ENCODE data around the gene BNC2.

BNC2 gene

DNA sequence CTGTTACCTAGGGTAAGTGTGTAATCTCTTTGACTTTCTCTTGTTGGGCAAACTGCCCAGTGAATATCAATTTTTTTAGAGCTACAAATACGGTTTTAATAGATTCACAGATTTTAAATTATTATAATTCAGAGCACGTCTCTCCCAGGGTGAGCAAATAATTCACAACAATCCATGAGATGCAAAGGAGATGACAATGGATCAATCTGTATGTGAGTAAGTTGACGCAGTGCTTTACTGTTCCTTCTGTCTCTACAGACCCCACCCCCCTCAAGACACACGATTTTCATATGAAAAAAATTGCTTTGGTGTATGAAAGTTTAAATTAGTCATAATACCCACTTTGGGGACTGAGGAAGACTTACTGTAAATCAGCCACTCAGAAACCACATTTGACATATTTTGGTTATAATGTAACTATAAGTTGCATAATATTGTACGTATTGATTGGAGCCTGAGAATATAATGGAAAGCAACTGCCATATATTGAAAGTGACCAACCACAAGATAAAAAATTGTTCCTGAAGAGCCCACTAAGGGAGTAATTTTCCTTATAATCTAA lies 201.7 kb downstream of the BNC2 start:
- no peak for DNase-seq

DNA sequence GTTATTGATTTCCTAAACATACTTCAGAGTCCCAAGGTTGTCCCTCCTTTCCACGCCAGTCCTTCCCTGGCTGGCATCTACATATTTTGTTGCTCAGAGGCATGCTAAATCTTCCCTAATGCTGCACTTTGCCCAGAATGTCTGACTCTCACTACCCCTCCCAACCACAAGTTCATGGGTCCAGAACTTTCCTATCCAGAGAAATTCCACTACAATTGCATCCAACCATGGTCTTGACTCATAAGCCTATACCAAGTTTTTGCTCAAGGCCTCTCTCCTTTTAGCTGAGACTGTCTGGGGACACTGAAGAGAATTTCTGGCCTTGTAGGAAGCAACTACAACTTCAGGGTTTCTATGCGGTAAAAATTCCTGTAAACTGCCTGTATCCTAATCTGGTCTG lies 206.3 kb downstream of the BNC2 start:
- no peak for DNase-seq

DNA sequence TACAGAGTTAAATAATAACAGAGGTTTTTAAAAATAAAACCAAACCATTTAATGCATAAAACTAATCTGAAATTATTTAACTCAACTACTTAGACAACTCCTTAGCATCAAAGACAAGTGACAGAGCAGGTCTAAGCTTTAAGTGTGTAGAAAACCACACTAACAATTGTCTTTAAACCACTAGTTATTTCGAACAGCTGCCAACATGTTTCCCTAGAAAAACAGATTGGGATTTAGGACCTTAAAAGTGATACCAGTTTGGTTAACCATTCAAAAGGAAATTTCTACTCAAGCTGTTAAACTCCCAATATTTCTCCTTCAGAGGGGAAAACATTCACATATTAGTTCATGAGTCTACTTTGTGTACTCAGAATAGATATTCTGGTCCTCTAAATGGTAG lies 208.7 kb downstream of the BNC2 start:
- no peak for DNase-seq

DNA sequence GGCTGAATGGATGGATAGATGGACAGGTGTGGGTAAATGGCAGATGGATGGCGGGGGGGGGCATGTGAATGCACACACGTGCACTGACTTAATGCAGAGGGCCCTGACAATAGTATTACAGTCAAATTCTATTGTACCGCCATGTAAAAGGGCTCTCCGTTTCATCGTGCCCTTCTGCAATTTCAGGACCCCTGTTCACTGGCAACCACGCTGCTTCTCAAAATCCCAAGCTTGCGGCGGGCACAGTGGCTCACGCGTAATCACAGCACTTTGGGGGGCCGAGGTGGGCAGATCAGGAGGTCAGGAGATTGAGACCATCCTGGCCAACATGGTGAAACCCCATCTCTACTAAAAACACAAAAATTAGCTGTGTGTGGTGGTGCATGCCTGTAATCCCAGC lies 211.4 kb downstream of the BNC2 start:
- no peak for DNase-seq

DNA sequence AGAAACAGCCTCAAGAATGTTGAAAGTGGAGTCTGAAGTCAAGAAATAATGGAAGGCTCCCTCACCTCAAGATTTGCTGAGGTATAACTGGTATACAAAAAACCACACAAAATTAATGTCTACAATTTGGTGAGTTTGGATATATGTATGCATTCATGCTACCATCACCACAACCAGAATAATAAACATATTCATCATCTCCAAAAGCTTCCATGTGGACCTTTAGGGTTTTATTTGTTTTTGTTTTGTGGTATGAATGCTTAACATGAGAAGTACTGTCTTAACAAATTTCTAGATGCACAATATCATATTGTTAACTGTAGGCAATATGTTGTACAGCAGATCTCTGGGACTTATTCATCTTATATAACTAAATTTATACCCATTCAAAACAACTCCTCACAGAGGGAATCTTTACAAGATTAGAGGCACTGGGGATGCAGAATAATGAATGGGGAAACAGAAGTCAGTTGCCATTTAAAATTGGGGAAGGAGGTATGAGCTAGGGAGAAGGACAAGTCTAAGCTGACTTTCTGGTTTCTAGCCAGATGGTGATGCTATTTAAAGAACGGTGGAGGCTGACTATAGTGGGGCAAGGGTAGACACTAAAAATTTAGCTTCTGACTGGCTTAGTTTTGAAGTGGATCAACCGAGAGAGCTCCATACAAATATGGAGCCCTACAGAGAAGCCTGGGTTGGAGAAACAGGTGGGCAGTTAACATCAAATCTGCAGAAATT lies 213.9 kb downstream of the BNC2 start:
- no peak for DNase-seq

- no peak for DNase-seq
Observed at GRCh38 chr9:16654596-16655126, 215.8 kb downstream of the BNC2 start.

GRCh38 chr9:16653491-16654399 lies 216.7 kb downstream of the BNC2 start:
- peak; percentile 72 for DNase-seq

GRCh38 chr9:16652582-16652981 lies 217.9 kb downstream of the BNC2 start:
- peak; percentile 33 for DNase-seq

DNA sequence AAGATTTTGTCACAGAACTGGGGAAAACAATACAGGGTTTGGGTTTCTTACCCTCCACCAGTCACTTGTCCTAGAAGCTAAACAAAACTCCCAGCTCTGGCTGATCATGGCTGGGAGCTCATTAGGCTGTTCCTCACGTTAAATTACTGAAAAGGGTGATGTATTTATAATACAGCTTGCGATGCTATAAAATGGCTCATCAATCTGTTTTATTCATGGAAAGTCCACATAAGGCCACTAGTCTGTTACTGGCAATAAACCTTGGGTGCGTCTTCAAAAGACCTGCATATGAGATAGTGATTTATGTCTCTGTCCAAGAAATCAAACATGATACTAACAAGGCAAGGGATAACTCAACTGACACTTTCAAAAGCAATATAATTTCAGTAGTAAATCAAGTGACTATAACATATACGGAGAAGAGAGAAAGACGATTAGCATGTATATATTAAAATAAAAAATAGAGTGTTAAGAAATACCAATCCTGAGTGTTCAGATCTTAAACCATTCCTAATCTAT lies 219.0 kb downstream of the BNC2 start:
- DNase-seq = peak; percentile 88

DNA sequence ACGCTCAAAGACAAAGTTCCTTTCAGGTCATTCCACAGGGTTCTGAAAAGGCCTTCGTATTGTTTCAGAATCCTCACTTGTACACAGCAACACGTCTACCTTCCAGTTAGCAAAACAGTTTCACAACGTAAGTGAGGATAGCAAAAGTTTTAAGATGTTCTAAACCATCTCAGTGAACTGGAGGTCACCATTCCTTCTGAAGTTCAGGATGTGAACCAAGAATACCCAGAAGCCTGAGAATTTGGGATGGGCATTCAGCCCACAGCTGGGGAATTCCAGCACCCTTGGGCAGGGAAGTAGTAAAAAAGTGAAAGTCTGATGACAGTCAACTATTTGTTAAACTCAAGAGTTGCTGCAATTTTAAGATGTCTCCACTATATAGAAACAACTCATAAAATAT lies 224.5 kb downstream of the BNC2 start:
- DNase-seq = no peak

GRCh38 chr9:16642421-16643109 lies 227.9 kb downstream of the BNC2 start:
- no peak for DNase-seq

- no peak for DNase-seq
Observed at GRCh38 chr9:16640649-16641048, 229.8 kb downstream of the BNC2 start.

- no peak for DNase-seq
Observed at GRCh38 chr9:16639644-16640043, 230.8 kb downstream of the BNC2 start.

DNA sequence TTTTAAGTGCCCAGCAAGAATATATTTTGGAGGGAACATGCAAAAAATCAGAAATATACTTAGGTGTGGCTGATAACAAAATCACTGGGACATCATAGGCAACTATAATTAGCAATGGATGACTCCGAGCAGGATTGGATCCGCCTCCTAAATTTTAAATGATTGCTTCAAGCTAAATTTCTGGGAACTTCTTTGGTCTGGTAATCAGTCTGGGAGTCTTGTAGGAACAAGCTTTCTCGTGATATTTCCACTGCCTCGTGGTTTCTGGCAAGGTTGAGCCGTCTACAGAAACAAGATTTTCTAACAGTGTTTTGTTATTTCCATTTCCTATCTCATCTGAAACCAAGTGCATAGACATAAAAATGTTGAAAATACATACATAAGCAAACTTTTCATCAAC lies 232.6 kb downstream of the BNC2 start:
- no peak for DNase-seq

GRCh38 chr9:16637218-16637617 lies 233.3 kb downstream of the BNC2 start:
- no peak for DNase-seq

DNA sequence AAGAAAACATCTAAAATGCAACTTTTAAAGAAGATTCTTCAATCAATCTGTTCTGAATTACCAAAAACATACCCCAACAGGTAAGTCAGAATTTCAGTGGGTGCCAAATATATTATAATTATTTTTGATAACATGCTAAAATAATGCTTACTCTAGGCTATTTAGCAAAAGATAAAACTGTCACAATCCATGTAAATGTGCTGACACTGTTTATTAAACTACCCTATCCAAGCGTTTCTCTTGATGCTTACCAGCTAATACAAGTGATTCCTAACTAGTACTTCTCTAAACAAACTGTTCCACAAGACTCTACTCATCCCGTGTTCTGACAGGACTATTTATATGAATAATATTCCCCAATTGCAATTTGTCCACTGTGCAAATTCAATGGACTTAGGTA lies 236.7 kb downstream of the BNC2 start:
- DNase-seq = no peak

DNA sequence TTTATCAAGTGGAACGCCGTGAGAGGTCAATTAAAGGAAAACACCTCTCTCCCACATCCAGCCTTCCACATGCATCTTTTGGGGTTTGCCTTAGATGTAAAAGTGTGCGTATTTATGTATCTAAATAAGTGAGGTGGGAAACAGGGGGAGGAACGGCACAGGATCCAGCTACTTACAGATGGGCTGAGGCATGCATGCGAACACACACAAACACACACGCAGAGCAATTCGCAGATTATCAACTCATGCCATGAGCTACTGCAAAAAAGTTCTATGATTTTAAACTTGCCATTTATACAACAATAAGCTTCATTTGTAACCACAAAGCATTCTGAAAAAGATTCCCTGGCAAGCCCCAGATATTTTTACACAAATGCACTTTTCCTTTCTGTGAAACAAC lies 242.1 kb downstream of the BNC2 start:
- DNase-seq = no peak

GRCh38 chr9:16627967-16628366 lies 242.5 kb downstream of the BNC2 start:
- DNase-seq = peak; percentile 29

DNA sequence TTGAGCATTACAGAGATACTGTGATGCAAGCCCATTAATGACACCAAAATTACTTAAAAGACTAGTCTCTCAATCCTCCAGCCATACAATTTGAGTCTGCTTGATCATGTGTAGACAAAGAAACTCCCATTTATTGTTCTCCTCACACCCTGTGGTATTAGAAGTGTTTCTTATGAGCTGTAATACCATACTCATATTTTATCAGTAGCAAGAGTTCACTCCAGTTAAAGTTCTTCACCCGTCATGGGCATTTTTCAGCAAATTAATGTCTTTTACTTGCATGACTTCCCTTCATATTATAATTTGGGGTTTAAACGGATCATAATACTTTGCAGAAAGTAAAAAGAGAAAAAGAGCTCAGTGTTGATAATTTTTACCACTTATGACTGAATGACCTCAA lies 242.9 kb downstream of the BNC2 start:
- DNase-seq = no peak

DNA sequence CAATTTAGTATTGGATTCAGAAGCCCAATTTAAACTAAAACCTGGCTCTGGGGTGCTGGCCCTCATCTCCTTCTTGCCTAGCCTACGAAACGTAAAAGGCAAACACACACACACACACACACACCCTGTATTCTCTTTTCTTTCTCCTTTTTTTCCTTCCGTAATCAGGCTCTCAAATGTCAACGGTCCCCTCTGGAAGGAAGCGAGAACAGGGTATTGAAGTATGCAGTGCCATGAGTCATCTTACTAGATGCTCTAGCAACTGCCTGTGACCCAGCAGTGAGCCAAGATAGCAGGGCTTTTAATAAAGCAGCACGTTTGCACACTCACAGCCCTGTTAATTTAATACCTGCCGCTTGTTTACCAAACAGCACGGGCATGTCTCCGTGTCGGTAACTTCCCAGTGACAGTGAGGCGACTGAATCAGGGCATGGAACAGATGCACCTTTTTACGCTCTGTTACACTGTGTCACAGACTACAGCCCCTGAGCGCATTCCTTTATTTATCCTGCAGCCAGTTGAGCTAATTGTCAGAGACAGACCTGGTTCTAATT lies 243.8 kb downstream of the BNC2 start:
- DNase-seq = peak; percentile 80

DNA sequence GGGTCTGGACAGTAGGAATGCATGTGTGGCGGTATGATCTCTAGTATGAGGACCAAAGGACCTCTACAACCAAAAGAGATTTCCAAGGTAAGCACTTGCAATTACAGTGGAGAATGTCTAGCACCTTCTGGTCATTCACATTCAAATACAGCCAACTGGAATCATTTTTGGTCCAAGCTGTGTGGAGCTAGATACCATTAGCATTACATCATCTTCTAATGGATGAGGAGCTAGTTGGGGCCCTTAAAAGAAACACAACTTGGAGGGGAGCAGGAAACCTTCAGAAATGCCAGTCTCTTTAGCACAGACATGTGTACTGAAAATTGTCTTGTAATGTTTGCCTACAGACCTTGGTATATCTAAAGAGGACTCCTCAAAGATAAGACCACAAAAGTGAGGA lies 244.7 kb downstream of the BNC2 start:
- no peak for DNase-seq

DNA sequence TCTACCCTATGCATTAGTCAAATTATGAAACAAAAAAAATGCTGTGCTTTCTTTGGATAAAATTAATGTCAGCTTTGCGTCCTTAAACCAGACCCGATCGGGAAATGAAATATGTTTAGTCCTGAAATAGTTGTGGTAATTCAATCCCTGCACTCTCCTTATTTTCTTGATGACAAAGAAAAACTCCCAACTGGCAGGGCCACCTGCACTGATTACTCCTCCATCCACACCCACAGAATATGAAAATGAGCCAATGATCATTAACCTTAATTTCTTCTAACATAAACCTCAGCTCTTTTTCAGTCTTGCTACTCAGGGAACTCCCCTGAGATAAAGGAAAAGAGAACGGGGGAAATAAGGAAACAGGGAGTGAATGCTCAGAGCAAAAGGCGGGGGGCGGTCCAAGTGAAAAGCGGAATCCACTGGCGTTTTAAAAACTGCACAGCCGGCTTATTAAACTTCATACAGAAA lies 245.3 kb downstream of the BNC2 start:
- DNase-seq = no peak
